DND-41 (cell line): ENCODE data around the gene PIKFYVE.

Experiments used
- CTCF ChIP-seq: IDR thresholded peaks from 2 replicates; pipeline ENCODE4 v1.5.1; 2012; ENCODE audit warnings: borderline replicate concordance, low read length, moderate library complexity, mild to moderate bottlenecking; ENCODE audit not compliant: poor library complexity, severe bottlenecking; ENCODE audit errors: extremely low read depth
- EZH2 ChIP-seq: IDR thresholded peaks from 3 replicates; pipeline ENCODE4 v1.6.1; 2012; ENCODE audit warnings: borderline replicate concordance, low read depth, mild to moderate bottlenecking, moderate library complexity, low read length, inconsistent platforms; ENCODE audit not compliant: severe bottlenecking

DNA sequence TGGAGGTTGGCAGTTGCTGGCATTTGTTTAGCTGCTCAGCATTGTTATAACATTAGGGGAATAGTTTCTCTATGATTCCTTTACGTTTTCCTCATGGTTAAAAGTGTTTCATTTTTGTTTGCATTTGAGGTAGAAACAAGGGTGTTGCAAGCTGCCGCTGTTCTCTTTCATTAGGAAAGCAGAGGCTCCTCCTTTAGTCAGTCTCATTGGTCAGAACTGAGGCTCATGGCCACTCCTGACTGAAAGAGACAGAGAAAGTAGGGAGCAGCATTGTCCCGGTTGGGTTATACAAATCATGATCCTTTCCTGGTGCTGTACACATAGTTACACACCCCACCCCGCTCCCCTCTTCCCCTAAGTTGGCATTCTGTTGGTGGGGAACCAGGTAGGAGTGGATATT, 80.7 kb downstream of the PIKFYVE start:
- TF ChIP-seq CTCF (no peak), EZH2 (no peak)
